Neuronal stem cell (in vitro differentiated cells): ENCODE measurements around the gene EML5.

ENCODE experiments used
- DNase-seq: peaks from one replicate; pipeline ENCODE4 v3.0.0-alpha.2; 2013; ENCODE audit warnings: low spot score
- H2AFZ ChIP-seq: one replicate; pipeline ENCODE4 v1.6.1; 2013; ENCODE audit warnings: mild to moderate bottlenecking, low read length, inconsistent platforms
- H2AK5ac ChIP-seq: 2 replicates; pipeline ENCODE4 v1.6.1; 2013; ENCODE audit warnings: low read depth, mild to moderate bottlenecking, inconsistent platforms, low read length, moderate library complexity, mixed read lengths
- H2BK120ac ChIP-seq: 2 replicates; pipeline ENCODE4 v1.6.1; 2013; ENCODE audit warnings: low read depth, mild to moderate bottlenecking, inconsistent platforms, low read length, moderate library complexity, mixed read lengths
- H2BK12ac ChIP-seq: one replicate; pipeline ENCODE4 v1.6.1; 2013; ENCODE audit warnings: low read length, inconsistent platforms
- H2BK15ac ChIP-seq: 2 replicates; pipeline ENCODE4 v1.6.1; 2013; ENCODE audit warnings: mild to moderate bottlenecking, low read length, inconsistent platforms, mixed read lengths
- H2BK5ac ChIP-seq: one replicate; pipeline ENCODE4 v1.6.1; 2013; ENCODE audit warnings: inconsistent platforms, mild to moderate bottlenecking, low read length, moderate library complexity
- H3K14ac ChIP-seq: one replicate; pipeline ENCODE4 v1.6.1; 2013; ENCODE audit warnings: low read length, inconsistent platforms
- H3K18ac ChIP-seq: 2 replicates; pipeline ENCODE4 v1.6.1; 2013; ENCODE audit warnings: low read length, inconsistent platforms
- H3K23ac ChIP-seq: 2 replicates; pipeline ENCODE4 v1.6.1; 2013; ENCODE audit warnings: low read depth, mild to moderate bottlenecking, mixed read lengths, low read length, inconsistent platforms; ENCODE audit not compliant: poor library complexity
- H3K27ac ChIP-seq: replicated peaks from 3 replicates; pipeline ENCODE4 v1.5.1; 2013; ENCODE audit warnings: low read length, inconsistent platforms
- H3K27me3 ChIP-seq, 3 experiments: 2 replicates each; pipeline ENCODE4 v1.6.1; 2013; ENCODE audit warnings: low read length in 3 of 3, mild to moderate bottlenecking in 2 of 3, inconsistent platforms in 1 of 3, low read depth in 1 of 3, mixed read lengths in 1 of 3, moderate library complexity in 1 of 3; ENCODE audit not compliant: control insufficient read depth in 3 of 3, insufficient read depth in 3 of 3
- H3K36me3 ChIP-seq, 2 donors: replicated peaks in 1 of 2; 2 replicates each; pipeline ENCODE4 v1.6.1; 2013; ENCODE audit warnings: low read length in 2 of 2; ENCODE audit not compliant: control insufficient read depth in 2 of 2, insufficient read depth in 2 of 2
- H3K4ac ChIP-seq: 2 replicates; pipeline ENCODE4 v1.6.1; 2013; ENCODE audit warnings: inconsistent platforms, mild to moderate bottlenecking, low read length, moderate library complexity
- H3K4me1 ChIP-seq, 2 donors: 1 replicate in 1 of 2; 2 replicates in 1 of 2; pipeline ENCODE4 v1.6.1; 2013; ENCODE audit warnings: low read length in 2 of 2, low read depth in 1 of 2; ENCODE audit not compliant: control insufficient read depth in 2 of 2, insufficient read depth in 1 of 2
- H3K4me2 ChIP-seq: one replicate; pipeline ENCODE4 v1.6.1; 2013; ENCODE audit warnings: mild to moderate bottlenecking, low read length, inconsistent platforms; ENCODE audit not compliant: insufficient read depth, poor library complexity, severe bottlenecking
- H3K4me3 ChIP-seq, 2 donors: 2 replicates each; pipeline ENCODE4 v1.5.1; 2013; ENCODE audit warnings: low read length in 2 of 2, mild to moderate bottlenecking in 2 of 2, inconsistent platforms in 1 of 2, moderate library complexity in 1 of 2
- H3K79me1 ChIP-seq: one replicate; pipeline ENCODE4 v1.6.1; 2013; ENCODE audit warnings: low read depth, mild to moderate bottlenecking, inconsistent platforms, low read length, moderate library complexity
- H3K9ac ChIP-seq: one replicate; pipeline ENCODE4 v1.6.1; 2013; ENCODE audit warnings: mild to moderate bottlenecking, low read depth, low read length, inconsistent platforms; ENCODE audit not compliant: poor library complexity
- H3K9me3 ChIP-seq, 2 donors: replicated peaks in 1 of 2; 2 replicates each; pipeline versions ENCODE3 to v1.6.1; 2013; ENCODE audit warnings: low read length in 2 of 2, mild to moderate bottlenecking in 2 of 2, inconsistent platforms in 1 of 2, low read depth in 1 of 2, mixed read lengths in 1 of 2, moderate library complexity in 1 of 2; ENCODE audit not compliant: control insufficient read depth in 2 of 2, insufficient read depth in 1 of 2
- H4K8ac ChIP-seq: one replicate; pipeline ENCODE4 v1.6.1; 2013; ENCODE audit warnings: low read depth, mild to moderate bottlenecking, inconsistent platforms, low read length, moderate library complexity
- H4K91ac ChIP-seq: one replicate; pipeline ENCODE4 v1.6.1; 2013; ENCODE audit warnings: low read length, low read depth, mild to moderate bottlenecking, inconsistent platforms; ENCODE audit not compliant: poor library complexity
- WGBS, 2 donors: extraction: QIAGEN DNeasy Blood & Tissue Kit; methylation state at CpG; one replicate each; pipeline ENCODE4 v1.1.7; 2013; ENCODE audit warnings: missing lambda C conversion rate in 2 of 2, mixed read lengths in 1 of 2; ENCODE audit not compliant: insufficient read length in 2 of 2, insufficient replicate concordance in 1 of 2; ENCODE audit errors: extremely low coverage in 2 of 2; 5-methylcytosine and 5-hydroxymethylcytosine counted together

EML5 gene

GRCh38 chr14:88748288-88748687 is 44.5 kb downstream of the EML5 start:
- no peak overlapping the region for H3K14ac ChIP-seq
- H3K79me1 ChIP-seq = no peaks in the 10 kb centered on the region
- H3K27me3 ChIP-seq = no peaks in the 10 kb centered on the region
- no peaks in the 10 kb centered on the region for H3K4me1 ChIP-seq
- H3K9me3 ChIP-seq = no peaks in the 10 kb centered on the region
- no peak overlapping the region for H2AK5ac ChIP-seq
- H3K27ac ChIP-seq = no peak overlapping the region
- DNase-seq = no peak
- no peaks in the 10 kb centered on the region for H3K36me3 ChIP-seq
- no peak overlapping the region for H3K9ac ChIP-seq
- no peak overlapping the region for H3K4me2 ChIP-seq
- H3K4me3 ChIP-seq = no peak overlapping the region
- H2BK15ac ChIP-seq = no peak overlapping the region
- H3K18ac ChIP-seq = no peak overlapping the region
- no peak overlapping the region for H2BK5ac ChIP-seq
- H3K23ac ChIP-seq = no peak overlapping the region
- H4K8ac ChIP-seq = no peak overlapping the region
- H2BK12ac ChIP-seq = no peak overlapping the region
- WGBS, 2 donors = no CpG with 5 or more reads among the region's 1 CpG
- no peak overlapping the region for H2BK120ac ChIP-seq
- no peak overlapping the region for H4K91ac ChIP-seq
- no peak overlapping the region for H2AFZ ChIP-seq
- H3K4ac ChIP-seq = no peak overlapping the region

- no peak overlapping the region for H2AFZ ChIP-seq
- no peak overlapping the region for H2BK12ac ChIP-seq
- no peak overlapping the region for H3K4ac ChIP-seq
- no peak overlapping the region for H2BK5ac ChIP-seq
- H4K91ac ChIP-seq = no peak overlapping the region
- H3K18ac ChIP-seq = no peak overlapping the region
- no peak overlapping the region for H3K9ac ChIP-seq
- H2AK5ac ChIP-seq = no peak overlapping the region
- no peaks in the 10 kb centered on the region for H3K36me3 ChIP-seq
- no peaks in the 10 kb centered on the region for H3K79me1 ChIP-seq
- H3K4me3 ChIP-seq = no peak overlapping the region
- H3K4me2 ChIP-seq = no peak overlapping the region
- H3K9me3 ChIP-seq = no peaks in the 10 kb centered on the region
- no peak overlapping the region for H2BK15ac ChIP-seq
- DNase-seq = no peak
- H3K27me3 ChIP-seq = no peaks in the 10 kb centered on the region
- no CpG with 5 or more reads among the region's 1 CpG for WGBS, 2 donors
- no peak overlapping the region for H4K8ac ChIP-seq
- H3K23ac ChIP-seq = no peak overlapping the region
- no peak overlapping the region for H2BK120ac ChIP-seq
- H3K4me1 ChIP-seq = no peaks in the 10 kb centered on the region
- H3K27ac ChIP-seq = no peak overlapping the region
- H3K14ac ChIP-seq = no peak overlapping the region
These were observed 46.7 kb downstream of the EML5 start for GRCh38 chr14:88746052-88746451.

- WGBS, 2 donors = no CpG with 5 or more reads among the region's 9 CpGs
- H2AFZ ChIP-seq = no peak overlapping the region
- H3K79me1 ChIP-seq = no peaks in the 10 kb centered on the region
- H2AK5ac ChIP-seq = no peak overlapping the region
- H3K36me3 ChIP-seq = no peaks in the 10 kb centered on the region
- H4K8ac ChIP-seq = no peak overlapping the region
- H3K23ac ChIP-seq = no peak overlapping the region
- no peak overlapping the region for H3K18ac ChIP-seq
- no peak overlapping the region for H2BK12ac ChIP-seq
- H3K27ac ChIP-seq = no peak overlapping the region
- no peak for DNase-seq
- no peak overlapping the region for H2BK15ac ChIP-seq
- H2BK5ac ChIP-seq = no peak overlapping the region
- H3K14ac ChIP-seq = peak overlapping the region; percentile 47
- no peak overlapping the region for H3K4ac ChIP-seq
- H3K9ac ChIP-seq = no peak overlapping the region
- no peak overlapping the region for H4K91ac ChIP-seq
- H3K4me1 ChIP-seq = no peaks in the 10 kb centered on the region
- H3K4me2 ChIP-seq = no peak overlapping the region
- peak overlapping the region in 1 of 2 donors; percentile 50 for H3K4me3 ChIP-seq
- H3K9me3 ChIP-seq = no peaks in the 10 kb centered on the region
- H3K27me3 ChIP-seq = no peaks in the 10 kb centered on the region
- H2BK120ac ChIP-seq = no peak overlapping the region
These were observed 55.5 kb downstream of the EML5 start for GRCh38 chr14:88737245-88737644.

- no peak overlapping the region for H3K4ac ChIP-seq
- no peak overlapping the region for H2BK120ac ChIP-seq
- H3K79me1 ChIP-seq = no peaks in the 10 kb centered on the region
- no peak overlapping the region for H2BK15ac ChIP-seq
- H3K36me3 ChIP-seq = no peaks in the 10 kb centered on the region
- no peak overlapping the region for H3K9ac ChIP-seq
- no peak overlapping the region for H3K4me2 ChIP-seq
- no peak overlapping the region for H3K18ac ChIP-seq
- H2AK5ac ChIP-seq = no peak overlapping the region
- H4K91ac ChIP-seq = no peak overlapping the region
- no peak overlapping the region for H2BK5ac ChIP-seq
- H3K27ac ChIP-seq = no peak overlapping the region
- DNase-seq = no peak
- H3K23ac ChIP-seq = no peak overlapping the region
- no peak overlapping the region for H3K4me3 ChIP-seq
- H3K27me3 ChIP-seq = no peaks in the 10 kb centered on the region
- no CpG with 5 or more reads among the region's 2 CpGs for WGBS, 2 donors
- no peak overlapping the region for H2BK12ac ChIP-seq
- H3K4me1 ChIP-seq = no peaks in the 10 kb centered on the region
- no peak overlapping the region for H2AFZ ChIP-seq
- H3K9me3 ChIP-seq = no peaks in the 10 kb centered on the region
- H4K8ac ChIP-seq = no peak overlapping the region
- no peak overlapping the region for H3K14ac ChIP-seq
These were observed 59.6 kb downstream of the EML5 start for GRCh38 chr14:88733121-88733520.
